SK-N-SH (cell line): Measurements from ENCODE around the gene NTRK3. TPM values are rescaled to one million over a fixed set of nuclear protein-coding genes. Genes with fewer than 3 reads are reported as not detected.

ENCODE experiments used
- CTCF ChIA-PET: fragments of 300-600, 350-600 bp; formaldehyde crosslinking; extraction: SDS; loops from one replicate; lab custom pipeline; 2021; lab: Yijun Ruan, JAX
- POLR2A ChIA-PET: fragments of 350-600 bp; sonication (Branson Sonifier 250); formaldehyde crosslinking; extraction: SDS; loops from one replicate; lab custom pipeline; 2020; ENCODE audit warnings: antibody characterized with exemption, inconsistent platforms; lab: Yijun Ruan, JAX
- DNase-seq: peaks from one replicate; pipeline ENCODE4 v3.0.0; 2012
- H2AFZ ChIP-seq: fragments of 200-600 bp; sonication (generic); 2 replicates; pipeline ENCODE4 v1.8.1; 2016; ENCODE audit warnings: antibody characterized with exemption, mild to moderate bottlenecking, low read depth
- H3F3A ChIP-seq: fragments of 200-600 bp; sonication (generic); replicated peaks from 2 replicates; pipeline ENCODE3; 2016; ENCODE audit warnings: antibody characterized with exemption, mild to moderate bottlenecking; ENCODE audit not compliant: insufficient read depth
- H3K27ac ChIP-seq, 2 experiments: fragments of 200-500 bp in 1 of 2; fragments of 200-600 bp in 1 of 2; sonication (Bioruptor generic) in 1 of 2; sonication (generic), shearing (Covaris generic) in 1 of 2; 2 replicates each; pipeline versions ENCODE4 v1.5.1 to v1.6.1; 2014 to 2016; ENCODE audit warnings: low read depth in 2 of 2, inconsistent platforms in 1 of 2, low read length in 1 of 2, mild to moderate bottlenecking in 1 of 2, mixed read lengths in 1 of 2
- H3K27me3 ChIP-seq: fragments of 200-600 bp; sonication (generic), shearing (Covaris generic); 2 replicates; pipeline ENCODE4 v1.6.1; 2016; ENCODE audit warnings: mixed run types; ENCODE audit not compliant: insufficient read depth
- H3K36me3 ChIP-seq, 2 experiments: fragments of 200-500 bp in 1 of 2; fragments of 200-600 bp in 1 of 2; sonication (Bioruptor generic) in 1 of 2; sonication (generic) in 1 of 2; replicated peaks in 1 of 2; 2 replicates each; pipeline versions ENCODE3 to v1.5.1; 2014 to 2016; ENCODE audit warnings: low read length in 1 of 2, mild to moderate bottlenecking in 1 of 2; ENCODE audit not compliant: insufficient read depth in 2 of 2, control insufficient read depth in 1 of 2
- H3K4me1 ChIP-seq, 2 experiments: fragments of 200-500 bp in 1 of 2; fragments of 200-600 bp in 1 of 2; sonication (Bioruptor generic) in 1 of 2; sonication (generic), shearing (Covaris generic) in 1 of 2; 2 replicates each; pipeline versions ENCODE4 v1.5.1 to v1.6.1; 2014 to 2016; ENCODE audit warnings: low read depth in 1 of 2, low read length in 1 of 2, mixed run types in 1 of 2; ENCODE audit not compliant: insufficient read depth in 2 of 2, control insufficient read depth in 1 of 2
- H3K4me2 ChIP-seq: fragments of 200-600 bp; sonication (generic), shearing (Covaris generic); 2 replicates; pipeline ENCODE4 v1.6.1; 2017; ENCODE audit warnings: mixed run types
- H3K4me3 ChIP-seq, 2 experiments: fragments of 200-500 bp in 1 of 2; fragments of 200-600 bp in 1 of 2; sonication (Bioruptor generic) in 1 of 2; sonication (generic), shearing (Covaris generic) in 1 of 2; 2 replicates each; pipeline versions ENCODE4 v1.5.1 to v1.8.1; 2014 to 2016; ENCODE audit warnings: low read depth in 2 of 2, inconsistent platforms in 1 of 2, low read length in 1 of 2, mild to moderate bottlenecking in 1 of 2, mixed read lengths in 1 of 2, moderate library complexity in 1 of 2
- H3K79me2 ChIP-seq: fragments of 200-600 bp; sonication (generic); 2 replicates; pipeline ENCODE4 v1.8.1; 2017; ENCODE audit warnings: mild to moderate bottlenecking; ENCODE audit not compliant: insufficient read depth
- H3K9ac ChIP-seq: fragments of 200-600 bp; sonication (generic); 2 replicates; pipeline ENCODE4 v1.6.1; 2017; ENCODE audit warnings: mixed run types
- H3K9me2 ChIP-seq: fragments of 200-600 bp; sonication (generic); 2 replicates; pipeline ENCODE4 v1.6.1; 2017; ENCODE audit warnings: mixed run types
- H3K9me3 ChIP-seq: fragments of 200-600 bp; sonication (generic); 2 replicates; pipeline ENCODE4 v1.6.1; 2017; ENCODE audit warnings: mixed run types, mild to moderate bottlenecking, moderate library complexity
- H4K20me1 ChIP-seq: fragments of 200-600 bp; sonication (generic); 2 replicates; pipeline ENCODE4 v1.6.1; 2017; ENCODE audit warnings: mild to moderate bottlenecking, mixed run types; ENCODE audit not compliant: insufficient read depth
- CHD2 ChIP-seq: fragments of 150-350 bp; IDR thresholded peaks from 2 replicates; pipeline ENCODE4 v1.6.1; 2018; ENCODE audit warnings: low read length; ENCODE audit not compliant: partially characterized antibody
- ELF1 ChIP-seq: IDR thresholded peaks from 2 replicates; pipeline ENCODE4 v1.4.0; 2012
- FOSL2 ChIP-seq: IDR thresholded peaks from 2 replicates; pipeline ENCODE4 v1.4.0; 2012; ENCODE audit warnings: low read depth, mild to moderate bottlenecking, moderate library complexity, borderline replicate concordance
- FOXJ3 ChIP-seq: sonication (generic); formaldehyde crosslinking; IDR thresholded peaks from 2 replicates; pipeline ENCODE4 v1.5.1; 2020; ENCODE audit warnings: mild to moderate bottlenecking, missing genetic modification reagents
- GATA2 ChIP-seq: sonication (generic); formaldehyde crosslinking; IDR thresholded peaks from 2 replicates; pipeline ENCODE4 v1.5.0; 2020; ENCODE audit warnings: mild to moderate bottlenecking, missing genetic modification reagents
- MEF2A ChIP-seq: IDR thresholded peaks from 2 replicates; pipeline ENCODE4 v1.4.0; 2012; ENCODE audit warnings: low read depth, borderline replicate concordance
- MXI1 ChIP-seq: IDR thresholded peaks from 2 replicates; pipeline ENCODE4 v1.6.1; 2012; ENCODE audit warnings: mild to moderate bottlenecking, low read depth, low read length, improper control_type of control experiment
- NRF1 ChIP-seq: IDR thresholded peaks from 2 replicates; pipeline ENCODE4 v1.6.1; 2012; ENCODE audit warnings: low read depth, mild to moderate bottlenecking, low read length
- POLR2AphosphoS5 ChIP-seq: IDR thresholded peaks from 2 replicates; pipeline ENCODE4 v1.6.1; 2012; ENCODE audit warnings: low read depth, low read length
- RFX5 ChIP-seq: IDR thresholded peaks from 2 replicates; pipeline ENCODE4 v1.6.1; 2012; ENCODE audit warnings: mild to moderate bottlenecking, improper control_type of control experiment, low read length
- RXRA ChIP-seq: IDR thresholded peaks from 2 replicates; pipeline ENCODE4 v1.4.0; 2012; ENCODE audit warnings: low read depth, mild to moderate bottlenecking, borderline replicate concordance
- SMC3 ChIP-seq: IDR thresholded peaks from 2 replicates; pipeline ENCODE4 v1.6.1; 2012; ENCODE audit warnings: low read depth, low read length, improper control_type of control experiment
- TCF12 ChIP-seq: IDR thresholded peaks from 2 replicates; pipeline ENCODE4 v1.4.0; 2012
- TEAD4 ChIP-seq: IDR thresholded peaks from 2 replicates; pipeline ENCODE4 v1.4.0; 2012; ENCODE audit warnings: mild to moderate bottlenecking, borderline replicate concordance; ENCODE audit not compliant: insufficient read depth
- YY1 ChIP-seq: IDR thresholded peaks from 2 replicates; pipeline ENCODE4 v1.4.0; 2012; ENCODE audit warnings: low read depth, mild to moderate bottlenecking
- WGBS: methylation state at CpG from one replicate; pipeline ENCODE4 v1.1.6; 2017; ENCODE audit warnings: low lambda C conversion rate; 5-methylcytosine and 5-hydroxymethylcytosine counted together
- polyA plus RNA-seq, 3 experiments: library from polyadenylated mRNA; depleted of rRNA; stranded (reverse); fragments of >200 nt; gene quantifications; 2 replicates each; pipeline ENCODE4 v1.2.3, GENCODE V29; 2012
- TF ChIP-seq, protein P1 (sequence below): fragments of 150-350 bp; IDR thresholded peaks from 2 replicates; pipeline ENCODE4 v1.6.1; 2017; ENCODE audit warnings: antibody characterized with exemption, low read length, low read depth, borderline replicate concordance
- TF ChIP-seq, protein P2 (sequence below): IDR thresholded peaks from 2 replicates; pipeline ENCODE4 v1.4.0; 2012; ENCODE audit warnings: low read depth
- TF ChIP-seq, protein P3 (sequence below): IDR thresholded peaks from 2 replicates; pipeline ENCODE4 v1.4.0; 2012; ENCODE audit warnings: low read depth, borderline replicate concordance
- TF ChIP-seq, protein P4 (sequence below): fragments of 200-600 bp; sonication (generic); IDR thresholded peaks from 2 replicates; pipeline ENCODE4 v1.6.1; 2017; ENCODE audit warnings: antibody characterized with exemption, mild to moderate bottlenecking, moderate library complexity

The NTRK3 gene
- polyA plus RNA-seq, 1 of the 3 experiments (the other 2 are of a cell fraction) = 2.6 TPM

DNA sequence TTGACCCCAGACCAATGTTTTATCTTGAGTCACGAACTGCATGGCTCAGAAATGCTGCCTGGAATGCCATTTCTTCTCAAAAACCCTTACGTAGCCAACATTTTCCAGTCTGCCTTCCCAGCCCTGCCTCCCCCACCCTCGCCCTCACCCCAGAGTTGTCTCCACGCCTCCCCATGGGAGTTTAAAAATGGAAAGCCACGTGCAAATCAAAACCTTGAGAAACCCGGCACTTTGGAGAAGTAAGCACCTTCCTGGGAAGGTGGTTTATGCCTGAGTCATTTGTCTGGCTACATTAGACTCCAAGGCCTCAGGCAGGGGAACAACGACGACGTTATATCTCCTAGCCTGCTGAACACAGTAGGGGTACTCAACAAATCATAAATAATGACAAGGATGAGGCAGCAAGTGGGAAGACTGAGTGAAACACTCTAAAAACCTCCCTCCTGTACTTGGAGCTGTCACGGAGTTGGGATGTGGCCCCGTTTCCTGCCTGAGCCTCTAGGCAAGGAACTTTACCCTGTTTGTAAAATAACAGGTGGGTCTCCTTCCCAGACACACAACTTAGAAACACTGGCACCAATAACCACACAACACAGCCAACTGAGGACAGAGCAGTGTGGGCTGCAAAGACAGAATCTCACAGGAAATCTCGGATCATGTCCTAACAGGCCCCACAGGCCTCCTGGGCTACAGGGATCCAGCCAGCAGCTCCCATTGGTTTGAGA is 179.1 kb downstream of the NTRK3 start:
- DNase-seq = no peak
- WGBS = 47% methylated on average over 12 of the region's 12 CpGs
- no peaks in the 10 kb centered on the region for H3K27me3 ChIP-seq
- H4K20me1 ChIP-seq = no peaks in the 10 kb centered on the region
- H2AFZ ChIP-seq = no peak overlapping the region
- no peaks in the 10 kb centered on the region for H3K79me2 ChIP-seq
- CTCF ChIA-PET = no interaction called here
- no peaks in the 10 kb centered on the region for H3K9me3 ChIP-seq
- TF ChIP-seq CHD2 (no peak), FOSL2 (no peak)
- TF ChIP-seq, protein P1, sequence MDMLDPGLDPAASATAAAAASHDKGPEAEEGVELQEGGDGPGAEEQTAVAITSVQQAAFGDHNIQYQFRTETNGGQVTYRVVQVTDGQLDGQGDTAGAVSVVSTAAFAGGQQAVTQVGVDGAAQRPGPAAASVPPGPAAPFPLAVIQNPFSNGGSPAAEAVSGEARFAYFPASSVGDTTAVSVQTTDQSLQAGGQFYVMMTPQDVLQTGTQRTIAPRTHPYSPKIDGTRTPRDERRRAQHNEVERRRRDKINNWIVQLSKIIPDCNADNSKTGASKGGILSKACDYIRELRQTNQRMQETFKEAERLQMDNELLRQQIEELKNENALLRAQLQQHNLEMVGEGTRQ = no peak
- TF ChIP-seq, protein P2, sequence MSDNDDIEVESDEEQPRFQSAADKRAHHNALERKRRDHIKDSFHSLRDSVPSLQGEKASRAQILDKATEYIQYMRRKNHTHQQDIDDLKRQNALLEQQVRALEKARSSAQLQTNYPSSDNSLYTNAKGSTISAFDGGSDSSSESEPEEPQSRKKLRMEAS = no peak
- no peak overlapping the region for H3K27ac ChIP-seq
- H3K4me1 ChIP-seq = no peaks in the 10 kb centered on the region
- POLR2A ChIA-PET = no interaction called here
- H3K4me3 ChIP-seq = no peak overlapping the region
- H3K9me2 ChIP-seq = no peaks in the 10 kb centered on the region
- no peak overlapping the region for H3K4me2 ChIP-seq
- no peaks in the 10 kb centered on the region for H3K36me3 ChIP-seq
- H3F3A ChIP-seq = no peaks in the 10 kb centered on the region
- no peak overlapping the region for H3K9ac ChIP-seq

DNA sequence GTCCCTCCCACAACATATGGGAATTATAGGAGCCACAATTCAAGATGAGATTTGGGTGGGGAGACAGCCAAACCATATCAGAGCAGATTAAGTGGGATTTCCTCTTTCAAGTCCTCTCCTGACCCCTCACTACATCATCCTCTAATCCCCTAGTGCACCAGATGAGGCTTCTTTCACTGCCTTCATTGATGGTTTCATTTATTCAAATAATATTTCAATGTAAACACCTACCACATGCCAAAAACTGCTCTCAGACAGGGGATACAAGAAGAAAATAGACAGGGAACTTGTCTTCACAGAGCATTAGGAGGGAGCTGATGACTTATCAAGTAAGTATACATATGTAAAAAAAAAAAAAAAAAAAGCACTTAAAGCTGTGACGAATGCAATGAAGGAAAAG is 180.2 kb downstream of the NTRK3 start:
- no peak overlapping the region for H3K27ac ChIP-seq
- no peak overlapping the region for H2AFZ ChIP-seq
- no peaks in the 10 kb centered on the region for H3K4me1 ChIP-seq
- TF ChIP-seq NRF1 (no peak), SMC3 (no peak), YY1 (no peak), POLR2AphosphoS5 (no peak), ELF1 (no peak), RFX5 (no peak), GATA2 (CRISPR knock-in tag) (no peak), TCF12 (no peak), FOXJ3 (CRISPR knock-in tag) (no peak), FOSL2 (no peak), RXRA (no peak), TEAD4 (no peak), MXI1 (no peak), MEF2A (no peak)
- TF ChIP-seq, protein P3, sequence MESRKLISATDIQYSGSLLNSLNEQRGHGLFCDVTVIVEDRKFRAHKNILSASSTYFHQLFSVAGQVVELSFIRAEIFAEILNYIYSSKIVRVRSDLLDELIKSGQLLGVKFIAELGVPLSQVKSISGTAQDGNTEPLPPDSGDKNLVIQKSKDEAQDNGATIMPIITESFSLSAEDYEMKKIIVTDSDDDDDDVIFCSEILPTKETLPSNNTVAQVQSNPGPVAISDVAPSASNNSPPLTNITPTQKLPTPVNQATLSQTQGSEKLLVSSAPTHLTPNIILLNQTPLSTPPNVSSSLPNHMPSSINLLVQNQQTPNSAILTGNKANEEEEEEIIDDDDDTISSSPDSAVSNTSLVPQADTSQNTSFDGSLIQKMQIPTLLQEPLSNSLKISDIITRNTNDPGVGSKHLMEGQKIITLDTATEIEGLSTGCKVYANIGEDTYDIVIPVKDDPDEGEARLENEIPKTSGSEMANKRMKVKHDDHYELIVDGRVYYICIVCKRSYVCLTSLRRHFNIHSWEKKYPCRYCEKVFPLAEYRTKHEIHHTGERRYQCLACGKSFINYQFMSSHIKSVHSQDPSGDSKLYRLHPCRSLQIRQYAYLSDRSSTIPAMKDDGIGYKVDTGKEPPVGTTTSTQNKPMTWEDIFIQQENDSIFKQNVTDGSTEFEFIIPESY = no peak
- TF ChIP-seq, protein P2 = no peak
- TF ChIP-seq, protein P4, sequence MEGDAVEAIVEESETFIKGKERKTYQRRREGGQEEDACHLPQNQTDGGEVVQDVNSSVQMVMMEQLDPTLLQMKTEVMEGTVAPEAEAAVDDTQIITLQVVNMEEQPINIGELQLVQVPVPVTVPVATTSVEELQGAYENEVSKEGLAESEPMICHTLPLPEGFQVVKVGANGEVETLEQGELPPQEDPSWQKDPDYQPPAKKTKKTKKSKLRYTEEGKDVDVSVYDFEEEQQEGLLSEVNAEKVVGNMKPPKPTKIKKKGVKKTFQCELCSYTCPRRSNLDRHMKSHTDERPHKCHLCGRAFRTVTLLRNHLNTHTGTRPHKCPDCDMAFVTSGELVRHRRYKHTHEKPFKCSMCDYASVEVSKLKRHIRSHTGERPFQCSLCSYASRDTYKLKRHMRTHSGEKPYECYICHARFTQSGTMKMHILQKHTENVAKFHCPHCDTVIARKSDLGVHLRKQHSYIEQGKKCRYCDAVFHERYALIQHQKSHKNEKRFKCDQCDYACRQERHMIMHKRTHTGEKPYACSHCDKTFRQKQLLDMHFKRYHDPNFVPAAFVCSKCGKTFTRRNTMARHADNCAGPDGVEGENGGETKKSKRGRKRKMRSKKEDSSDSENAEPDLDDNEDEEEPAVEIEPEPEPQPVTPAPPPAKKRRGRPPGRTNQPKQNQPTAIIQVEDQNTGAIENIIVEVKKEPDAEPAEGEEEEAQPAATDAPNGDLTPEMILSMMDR = no peak
- H3K27me3 ChIP-seq = no peaks in the 10 kb centered on the region
- no peaks in the 10 kb centered on the region for H3K36me3 ChIP-seq
- H3F3A ChIP-seq = no peaks in the 10 kb centered on the region
- H3K79me2 ChIP-seq = no peaks in the 10 kb centered on the region
- no peak for DNase-seq
- H4K20me1 ChIP-seq = no peaks in the 10 kb centered on the region
- H3K9me2 ChIP-seq = no peaks in the 10 kb centered on the region
- H3K9me3 ChIP-seq = no peaks in the 10 kb centered on the region
- CTCF ChIA-PET = no interaction called here
- no peak overlapping the region for H3K4me3 ChIP-seq
- POLR2A ChIA-PET = no interaction called here
- H3K4me2 ChIP-seq = no peak overlapping the region
- H3K9ac ChIP-seq = no peak overlapping the region
- 34% methylated on average over 1 of the region's 1 CpG for WGBS
